ENCODE measurements around the gene VMP1.

VMP1 gene

DNA sequence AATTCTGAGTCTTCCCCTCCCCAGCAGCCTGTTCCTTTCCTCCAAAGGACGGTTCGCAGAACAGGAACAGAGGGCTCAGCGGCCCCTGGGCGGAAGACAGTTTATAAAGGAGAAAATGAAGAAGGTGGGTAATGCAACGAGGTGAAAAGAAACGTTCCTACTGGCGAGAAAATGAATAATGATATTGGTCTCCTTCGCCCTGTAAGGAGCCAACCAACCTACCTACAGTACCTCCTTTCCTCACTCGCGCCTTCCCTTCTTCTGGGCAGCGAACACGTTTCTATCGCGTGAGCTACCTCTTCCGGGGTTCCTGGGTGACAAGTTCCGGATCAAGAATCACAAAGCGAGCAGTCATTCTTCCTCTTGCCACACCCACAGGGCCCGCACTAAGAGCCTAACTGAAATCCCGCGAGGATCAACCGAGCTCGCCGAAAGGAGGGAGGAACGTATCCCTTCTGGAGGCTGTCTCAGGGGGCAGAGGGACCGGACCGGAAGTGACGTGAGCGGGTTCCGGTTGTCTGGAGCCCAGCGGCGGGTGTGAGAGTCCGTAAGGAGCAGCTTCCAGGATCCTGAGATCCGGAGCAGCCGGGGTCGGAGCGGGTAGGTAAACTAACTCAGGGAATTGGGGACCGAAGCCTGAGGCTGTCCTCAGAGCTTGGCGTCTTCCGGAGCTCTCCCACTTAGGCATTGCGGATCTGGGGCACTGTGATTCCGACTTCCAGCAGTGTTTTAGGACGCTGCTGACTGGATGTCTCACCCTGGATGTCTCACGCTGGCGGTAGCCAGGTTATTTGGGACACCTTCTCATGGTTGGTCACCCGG, at the start of gene VMP1, which contains the start of gene PTRH2:
Gene VMP1, plus strand, starts transcription at position 506 of the 822 bp plus-strand sequence. CDS start 23,793 bp downstream, outside the sequence.
Gene PTRH2, minus strand, starts transcription at position 282 of the 822 bp plus-strand sequence. CDS start 9,452 bp downstream, outside the sequence.
- peak; percentile 96 for DNase-seq

DNA sequence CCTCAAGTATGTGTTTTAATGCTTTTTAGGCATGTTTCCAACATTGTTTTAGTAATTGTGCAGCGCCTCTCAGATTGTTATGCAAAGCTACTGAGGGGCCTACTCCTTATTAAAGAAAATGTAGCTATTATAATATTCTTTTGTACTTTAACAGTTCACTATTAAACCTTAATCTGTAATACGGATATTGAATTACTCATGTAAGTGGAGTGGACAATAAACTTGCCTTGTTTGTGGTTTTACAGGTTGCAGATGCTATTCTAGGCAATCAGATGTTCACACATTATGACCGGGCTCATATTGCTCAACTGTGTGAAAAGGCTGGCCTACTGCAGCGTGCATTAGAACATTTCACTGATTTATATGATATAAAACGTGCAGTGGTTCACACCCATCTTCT, 41.2 kb upstream of the VMP1 start:
- no peak for DNase-seq

DNA sequence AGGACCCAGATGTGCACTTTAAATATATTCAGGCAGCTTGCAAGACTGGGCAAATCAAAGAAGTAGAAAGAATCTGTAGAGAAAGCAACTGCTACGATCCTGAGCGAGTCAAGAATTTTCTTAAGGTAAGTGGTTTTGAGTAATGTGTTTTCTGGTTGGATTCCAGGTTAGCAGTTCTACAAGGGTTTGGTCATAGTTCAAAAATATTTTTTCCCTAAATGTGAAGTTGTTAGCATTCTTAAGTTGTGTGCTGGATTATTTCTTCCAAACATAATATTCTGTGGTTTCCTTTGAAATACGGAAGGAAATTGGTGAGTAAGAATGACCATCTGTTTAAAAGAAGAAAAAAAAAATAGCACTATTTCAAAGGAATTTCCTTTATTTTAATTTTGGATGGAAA, 38.6 kb upstream of the VMP1 start:
- no peak for DNase-seq

DNA sequence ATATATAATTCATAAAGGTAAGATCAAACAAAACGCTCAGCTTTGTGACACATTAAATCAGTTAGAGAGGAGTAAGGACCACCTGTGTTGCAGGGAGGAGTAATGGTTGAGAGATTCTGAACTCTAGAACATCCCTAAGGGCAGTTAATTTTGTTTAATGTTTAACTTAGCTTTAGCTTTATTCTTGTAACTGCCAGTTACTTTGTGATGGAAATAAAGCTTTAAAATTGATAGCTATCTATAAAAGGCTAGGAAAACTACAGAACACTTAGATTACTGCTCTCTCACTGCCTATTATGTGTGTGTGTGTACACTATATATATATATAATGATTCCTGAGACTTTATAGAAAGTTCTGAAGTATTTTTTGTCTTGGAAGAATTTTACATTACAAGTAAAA, 38.0 kb upstream of the VMP1 start:
- DNase-seq, result no peak

DNA sequence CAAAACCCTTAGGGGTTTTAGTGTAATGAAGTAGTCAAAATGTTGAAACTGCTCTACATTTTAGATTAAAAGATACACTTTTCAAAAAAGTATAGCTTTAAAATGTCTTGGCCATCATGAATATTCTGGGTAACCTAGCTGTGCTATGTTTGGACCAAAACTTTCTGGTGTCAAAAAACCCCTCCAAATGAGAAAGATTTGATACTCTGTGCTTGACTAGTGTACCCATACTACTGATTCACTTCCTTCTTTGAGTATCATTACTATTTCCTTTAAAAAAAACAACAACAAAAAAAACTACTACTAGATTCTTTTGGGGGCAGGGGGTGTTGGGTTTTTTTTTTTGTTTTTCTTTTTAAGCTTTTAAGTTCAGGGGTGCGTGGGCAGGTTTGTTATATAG, 37.5 kb upstream of the VMP1 start:
- no peak for DNase-seq

DNA sequence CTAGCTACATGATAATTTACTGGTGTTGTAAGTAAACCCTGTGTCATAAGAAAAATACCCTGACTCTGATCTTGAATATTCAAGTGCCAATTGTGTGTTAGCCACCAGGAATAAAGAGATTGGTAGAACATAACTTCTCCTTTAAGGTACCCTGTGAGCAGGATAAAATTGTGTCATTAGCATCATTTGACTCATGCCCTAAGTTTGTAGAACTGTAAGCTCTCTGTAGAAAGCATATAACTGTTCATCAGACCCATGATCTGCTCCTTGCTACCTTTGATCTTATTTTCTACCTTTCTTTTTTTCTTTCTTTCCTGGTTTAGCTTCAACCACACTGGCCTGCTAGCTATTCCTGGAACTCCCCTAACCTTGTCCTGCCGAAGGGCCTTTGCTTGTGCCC, 36.1 kb upstream of the VMP1 start:
- DNase-seq, result no peak

DNA sequence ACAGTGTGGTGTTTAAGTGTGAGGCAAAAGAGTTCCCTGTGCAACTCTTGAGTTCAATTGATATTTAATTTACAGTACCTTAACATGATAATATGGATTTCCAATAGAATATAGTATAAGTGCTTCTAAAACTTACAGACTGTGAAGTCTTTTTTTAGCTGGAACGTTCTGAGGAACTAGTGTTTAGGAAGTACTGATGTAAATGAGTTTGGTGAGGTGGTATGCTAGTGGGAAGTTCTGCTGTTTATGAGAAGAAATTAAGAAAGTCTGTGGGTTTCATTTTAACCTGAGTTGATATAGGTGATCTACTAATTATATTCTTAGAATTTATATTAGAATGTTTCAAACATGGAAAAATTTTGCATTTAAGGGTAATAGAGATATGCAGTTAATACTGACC, 32.2 kb upstream of the VMP1 start:
- DNase-seq, result no peak

DNA sequence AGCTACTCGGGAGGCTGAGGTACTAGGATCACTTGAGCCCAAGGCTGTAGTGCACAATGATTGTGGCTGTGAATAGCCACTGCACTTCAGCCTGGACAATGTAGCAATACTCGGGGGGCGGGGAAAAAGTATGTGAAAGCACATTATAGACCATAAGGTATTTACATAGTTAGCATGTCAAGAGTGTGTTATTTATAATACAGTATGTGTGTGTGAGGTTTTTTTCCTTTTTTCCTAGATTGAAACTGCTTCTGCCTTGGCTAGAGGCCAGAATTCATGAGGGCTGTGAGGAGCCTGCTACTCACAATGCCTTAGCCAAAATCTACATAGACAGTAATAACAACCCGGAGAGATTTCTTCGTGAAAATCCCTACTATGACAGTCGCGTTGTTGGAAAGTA, 30.7 kb upstream of the VMP1 start:
- DNase-seq, result no peak

DNA sequence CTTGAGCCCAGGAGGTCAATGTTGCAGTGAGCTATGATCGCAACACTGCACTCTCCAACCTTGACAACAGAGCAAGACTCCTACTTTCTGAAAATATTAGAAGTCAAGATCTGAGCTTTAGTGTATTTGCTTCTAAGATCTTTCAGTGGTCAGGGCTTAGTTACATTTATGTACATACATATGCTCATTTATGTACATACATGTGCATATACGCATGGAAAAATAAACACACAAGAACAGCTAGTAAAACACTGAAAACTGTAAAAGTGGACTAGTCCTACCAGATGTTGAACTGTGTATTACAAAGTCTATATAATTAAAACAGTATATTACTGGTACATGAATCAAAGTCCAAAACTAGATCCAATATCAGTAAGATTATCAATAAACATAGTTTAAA, 28.5 kb upstream of the VMP1 start:
- no peak for DNase-seq

DNA sequence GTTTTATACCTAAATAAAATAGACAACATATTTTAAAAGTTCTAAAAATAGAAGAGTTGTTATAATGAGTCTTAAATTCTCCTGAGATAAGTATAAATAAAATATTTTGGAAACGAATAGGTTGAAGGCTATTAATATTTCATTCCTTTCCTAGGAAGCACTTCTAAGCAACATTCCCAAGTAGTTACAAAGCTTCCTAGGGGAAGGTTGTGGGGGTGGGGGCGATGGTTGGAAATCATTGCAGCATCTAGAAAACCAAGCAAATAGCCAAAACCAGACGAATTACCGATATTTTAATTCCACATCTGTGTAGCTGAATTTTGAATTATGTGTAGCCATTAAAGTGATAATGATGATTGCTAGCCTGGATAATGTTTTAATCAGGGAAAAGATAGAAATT, 27.1 kb upstream of the VMP1 start:
- no peak for DNase-seq

DNA sequence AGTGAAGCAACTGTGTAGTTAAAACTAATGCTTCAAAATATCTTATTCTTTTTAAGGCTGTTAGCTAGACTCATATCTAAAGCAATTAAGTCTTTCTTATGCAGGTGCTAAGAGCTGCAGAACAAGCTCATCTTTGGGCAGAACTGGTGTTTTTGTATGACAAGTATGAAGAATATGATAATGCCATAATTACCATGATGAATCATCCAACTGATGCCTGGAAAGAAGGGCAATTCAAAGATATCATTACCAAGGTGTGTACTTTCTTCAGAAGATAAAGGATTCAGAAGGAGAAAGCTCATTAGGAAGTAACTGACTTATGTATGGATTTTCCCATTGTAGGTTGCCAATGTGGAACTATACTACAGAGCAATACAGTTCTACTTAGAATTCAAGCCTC, 24.2 kb upstream of the VMP1 start:
- no peak for DNase-seq

DNA sequence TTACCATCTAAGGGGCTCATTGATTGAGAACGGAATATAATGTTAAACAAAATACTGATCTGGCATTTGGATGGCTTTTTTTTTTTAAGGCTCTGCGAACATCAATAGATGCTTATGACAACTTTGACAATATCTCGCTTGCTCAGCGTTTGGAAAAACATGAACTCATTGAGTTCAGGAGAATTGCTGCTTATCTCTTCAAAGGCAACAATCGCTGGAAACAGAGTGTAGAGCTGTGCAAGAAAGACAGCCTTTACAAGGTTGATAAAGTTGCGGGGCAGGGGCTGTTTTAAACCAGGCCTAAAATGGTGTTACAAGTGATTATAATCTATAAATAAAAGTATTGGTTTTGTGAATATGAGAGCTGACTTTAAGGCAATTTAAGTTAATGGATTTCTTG, 22.5 kb upstream of the VMP1 start:
- DNase-seq, result no peak

DNA sequence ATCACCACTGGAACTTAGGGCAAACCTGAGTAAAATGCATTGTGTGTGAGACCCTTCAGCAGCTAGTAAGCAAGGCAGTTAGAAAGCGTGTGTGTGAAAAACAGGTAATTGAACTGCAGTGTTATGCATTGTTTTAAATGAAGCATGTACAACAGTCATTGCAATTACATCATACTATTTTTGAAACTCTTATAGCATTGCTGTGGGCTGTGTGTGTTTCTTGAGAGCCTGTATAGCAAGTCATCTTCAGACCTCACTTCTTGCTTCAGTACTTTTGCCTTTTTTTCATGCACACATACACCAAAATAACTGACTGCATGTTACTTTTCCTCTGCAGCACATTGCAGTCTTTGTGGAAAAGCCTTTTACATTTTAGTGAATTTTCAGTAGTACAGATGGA, 19.4 kb upstream of the VMP1 start:
- no peak for DNase-seq

DNA sequence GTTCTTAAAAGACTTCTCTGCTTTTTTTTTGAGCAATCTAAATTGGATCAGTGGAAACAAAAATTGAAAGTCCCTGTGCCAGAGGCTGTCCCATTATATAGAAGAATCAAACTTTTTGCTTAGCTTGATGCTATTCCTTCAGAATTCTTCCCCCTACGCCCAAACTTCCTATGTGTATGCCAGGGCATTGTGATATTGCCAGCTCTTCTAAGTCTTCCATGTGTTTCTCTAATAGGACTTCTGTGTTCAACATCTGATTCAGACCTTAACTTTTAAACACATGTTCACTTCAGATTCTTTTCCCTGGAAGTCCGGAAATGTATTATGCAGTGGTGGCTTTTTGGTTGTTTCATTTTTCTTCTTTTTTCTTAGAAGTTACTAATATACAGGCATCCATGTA, 19.0 kb upstream of the VMP1 start:
- no peak for DNase-seq

DNA sequence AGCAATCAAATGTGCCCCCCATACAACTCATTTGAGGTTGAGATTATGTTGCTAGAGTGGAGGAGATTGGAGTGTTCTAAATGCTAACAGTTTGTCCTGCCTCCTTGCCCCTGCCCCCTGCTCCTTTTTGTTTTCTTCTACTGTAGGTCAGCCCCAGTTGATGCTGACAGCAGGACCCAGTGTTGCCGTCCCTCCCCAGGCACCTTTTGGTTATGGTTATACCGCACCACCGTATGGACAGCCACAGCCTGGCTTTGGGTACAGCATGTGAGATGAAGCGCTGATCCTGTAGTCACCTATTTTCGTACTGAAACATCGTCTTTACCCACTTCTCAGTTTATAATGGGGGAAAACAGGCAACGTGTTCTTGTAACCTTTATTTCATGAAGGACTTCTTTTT, 13.9 kb upstream of the VMP1 start:
- DNase-seq, result no peak

DNA sequence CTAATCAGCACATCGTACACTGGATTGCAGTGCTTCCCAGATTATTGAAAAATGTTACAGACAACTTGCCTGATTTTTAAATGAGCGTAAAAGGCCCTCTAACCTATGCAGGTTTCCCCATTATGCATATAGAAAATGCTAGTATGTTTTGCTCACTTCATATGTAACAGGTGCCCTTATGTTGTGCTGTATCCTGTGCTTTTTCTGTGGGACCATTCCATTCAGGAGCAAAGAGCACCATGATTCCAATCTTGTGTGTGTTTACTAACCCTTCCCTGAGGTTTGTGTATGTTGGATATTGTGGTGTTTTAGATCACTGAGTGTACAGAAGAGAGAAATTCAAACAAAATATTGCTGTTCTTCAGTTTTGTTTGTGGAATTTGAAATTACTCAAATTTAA, 13.1 kb upstream of the VMP1 start:
- DNase-seq, result no peak

DNA sequence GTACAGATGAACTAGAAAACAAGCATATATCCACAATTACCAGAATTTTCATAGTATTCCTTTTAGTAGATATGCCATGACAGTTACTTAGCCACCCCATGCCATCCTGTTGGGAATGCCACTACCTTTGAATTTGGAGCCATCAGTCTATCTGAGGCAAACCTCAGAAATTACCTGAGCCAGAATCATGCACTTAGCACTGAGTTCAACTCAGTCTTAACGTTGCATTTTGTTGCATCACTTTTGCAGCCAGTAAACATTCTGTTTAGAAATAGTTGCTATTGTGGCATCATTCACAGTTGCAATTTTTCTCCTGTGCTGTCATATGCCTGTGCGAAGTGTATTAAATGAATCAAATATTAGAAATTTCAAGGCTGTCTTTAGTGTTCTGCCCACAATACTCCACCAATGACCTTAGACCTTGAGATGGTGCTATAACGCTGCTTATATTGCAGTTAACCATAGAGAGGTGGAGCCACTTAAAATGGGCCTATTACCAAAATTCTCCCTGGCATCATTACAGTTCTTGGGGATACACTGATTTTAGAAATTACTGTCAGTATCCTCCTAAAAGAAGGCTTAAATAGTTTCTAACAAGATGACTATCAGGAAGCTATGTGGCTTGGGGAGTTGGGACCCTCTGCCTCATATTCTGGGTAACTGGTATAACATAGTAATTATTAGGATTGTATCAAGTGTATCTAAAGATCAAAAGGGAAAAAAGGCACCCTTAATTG, 11.3 kb upstream of the VMP1 start:
- no peak for DNase-seq

DNA sequence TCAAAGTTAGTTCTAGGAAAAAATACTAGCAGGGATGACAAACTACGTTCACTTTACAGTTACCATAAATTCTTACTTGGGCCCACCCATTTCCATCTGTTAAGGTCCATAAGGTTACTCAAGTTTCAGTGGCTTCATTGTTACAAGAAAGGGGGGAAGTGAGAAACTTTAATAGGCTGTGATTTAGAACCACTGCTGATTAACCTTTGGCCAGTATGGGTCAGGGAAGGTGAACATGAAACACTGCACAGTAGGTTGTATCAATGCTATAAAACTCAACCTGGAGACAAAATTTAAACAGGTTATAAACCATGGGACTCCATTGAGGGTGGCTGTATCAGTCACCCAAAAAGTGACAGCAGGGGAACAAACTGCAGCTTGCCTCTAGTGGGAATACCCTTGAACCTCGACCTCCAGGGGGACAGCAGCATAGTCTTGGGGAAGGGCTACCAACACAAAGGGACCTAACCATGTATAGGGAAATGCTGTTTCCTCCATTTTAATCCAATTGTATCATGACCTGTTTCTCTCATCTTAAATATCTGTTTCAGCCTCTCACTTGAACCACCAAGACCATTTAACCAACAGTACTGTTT, 10.7 kb upstream of the VMP1 start:
- DNase-seq, result no peak

DNA sequence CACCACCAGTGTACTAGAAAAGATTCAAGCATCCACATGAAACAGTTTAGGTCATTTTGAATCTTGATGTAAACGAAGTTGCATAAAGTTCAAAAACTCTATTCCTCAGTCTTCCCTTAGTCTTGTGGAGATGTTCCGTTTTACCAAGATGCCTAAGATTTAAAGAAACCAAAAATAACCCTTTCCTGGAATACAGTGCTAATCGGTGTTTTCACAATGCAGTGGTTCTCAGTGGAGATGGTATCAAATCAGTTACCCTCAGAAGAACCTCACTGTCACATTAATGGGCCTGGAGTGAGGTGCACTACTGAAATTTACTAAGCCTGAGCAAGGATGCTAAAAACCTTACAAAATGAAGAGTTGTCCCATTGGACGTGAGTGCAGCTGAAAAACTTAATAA, 9.3 kb upstream of the VMP1 start:
- DNase-seq, result no peak

DNA sequence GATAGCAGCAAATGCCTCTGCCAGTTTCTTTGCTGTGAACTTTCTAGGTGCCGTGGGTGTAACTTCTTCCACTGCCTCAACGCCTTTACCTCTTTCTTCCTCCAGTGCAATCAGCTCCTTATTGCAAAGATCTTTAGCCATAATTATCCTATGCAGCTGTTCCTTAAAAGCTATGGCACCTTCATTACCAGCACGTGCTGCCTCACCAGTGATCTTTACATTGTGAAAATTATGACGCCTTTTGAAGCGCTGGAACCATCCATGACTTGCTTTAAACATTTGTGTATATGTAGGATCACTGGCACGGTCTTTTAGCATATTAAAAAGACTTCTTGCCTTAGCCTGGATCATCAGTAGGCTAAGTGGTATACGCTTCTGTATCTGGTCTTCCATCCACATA, 8.2 kb upstream of the VMP1 start:
- DNase-seq, result no peak

DNA sequence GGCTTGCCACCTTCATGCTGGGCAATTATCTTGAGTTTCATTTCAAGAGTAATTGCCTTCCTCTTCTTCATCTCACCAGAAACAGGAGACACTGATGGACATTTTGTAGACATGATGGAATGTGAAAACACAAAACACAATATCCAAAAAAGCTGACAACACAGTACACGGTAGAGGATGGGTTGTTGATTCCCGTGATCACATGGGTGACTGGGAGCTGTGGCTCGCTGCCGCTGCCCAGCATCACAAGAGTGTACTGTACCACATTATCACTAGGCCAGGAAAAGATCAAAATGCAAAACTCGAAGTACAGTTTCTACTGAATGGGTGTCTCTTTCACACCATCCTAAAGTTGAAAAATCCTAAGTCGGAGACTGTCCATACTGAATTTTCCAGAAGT, 7.7 kb upstream of the VMP1 start:
- DNase-seq, result no peak

DNA sequence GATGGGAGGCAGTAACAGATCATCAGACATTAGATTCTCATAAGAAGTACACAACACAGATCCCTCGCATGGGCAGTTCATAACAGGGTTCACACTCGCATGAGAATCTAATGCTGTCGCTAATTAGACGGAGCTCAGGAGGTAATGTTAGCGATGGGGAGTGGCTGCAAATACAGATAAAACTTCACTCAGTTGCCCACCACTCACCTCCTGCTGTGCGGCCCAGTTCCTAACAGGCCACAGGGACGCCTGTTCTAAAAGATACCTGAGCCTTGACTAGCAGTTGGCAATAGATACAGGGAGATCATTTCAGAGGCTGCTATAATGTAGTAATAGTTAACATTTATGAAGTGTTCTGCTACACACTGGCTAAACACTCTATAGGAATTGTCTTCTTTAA, 5.2 kb upstream of the VMP1 start:
- no peak for DNase-seq

DNA sequence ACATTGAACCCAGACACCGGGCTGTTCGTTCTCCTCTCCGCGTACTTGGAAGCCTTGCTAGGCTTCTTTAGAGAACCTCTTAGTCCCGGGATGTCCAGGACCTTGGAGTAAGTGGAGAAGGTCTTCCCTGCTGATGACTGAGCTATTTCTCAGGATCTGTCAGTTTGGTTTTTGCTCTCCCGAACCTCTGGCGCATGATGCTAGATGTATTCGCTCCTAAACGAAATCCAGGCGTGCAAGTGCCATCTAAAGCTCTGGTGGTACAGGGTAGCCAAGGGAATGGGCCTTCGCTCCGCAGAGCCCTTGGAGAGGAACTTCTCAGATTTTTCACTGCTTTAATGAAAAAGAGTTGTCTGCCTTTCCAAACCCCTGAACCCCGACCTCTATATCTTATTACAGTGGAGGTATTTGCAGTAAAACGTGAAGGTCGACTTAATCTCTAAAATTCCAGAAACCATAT, 547 bp downstream of the VMP1 start:
- DNase-seq, result no peak

DNA sequence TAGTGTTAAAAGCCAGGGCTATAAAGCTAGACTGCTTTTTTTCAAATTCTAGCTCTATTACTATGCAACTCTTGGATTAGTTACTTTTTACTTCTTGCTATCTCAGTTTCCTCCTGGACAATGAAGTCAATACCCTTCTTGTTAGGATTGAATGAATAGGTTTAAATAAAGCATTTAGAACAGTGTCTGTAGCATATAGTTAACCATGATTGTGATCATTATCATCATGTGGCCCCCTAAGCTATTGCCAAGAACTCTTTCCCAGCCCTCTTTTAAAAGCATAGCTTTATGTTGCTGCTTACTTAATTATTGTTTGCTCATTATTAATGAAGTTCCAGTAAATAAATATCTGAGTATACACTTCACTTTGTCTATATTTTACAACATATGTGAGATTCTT, 4.5 kb downstream of the VMP1 start:
- no peak for DNase-seq

Measured in CD4-positive, alpha-beta T cell treated with Interleukin-4 for 1 hour (primary cell).